ENCODE data around the gene CFAP157. TPM values are rescaled to one million over a fixed set of nuclear protein-coding genes. Genes with fewer than 3 reads are reported as not detected.
"Not testable (repeated sequence)": the region's sequence is repeated elsewhere in the genome, so short reads cannot be mapped to it uniquely, and the experiment has no call there.

Gene CFAP157
- total RNA-seq, 1 donor from 2014 or later, result 0.85 TPM

DNA sequence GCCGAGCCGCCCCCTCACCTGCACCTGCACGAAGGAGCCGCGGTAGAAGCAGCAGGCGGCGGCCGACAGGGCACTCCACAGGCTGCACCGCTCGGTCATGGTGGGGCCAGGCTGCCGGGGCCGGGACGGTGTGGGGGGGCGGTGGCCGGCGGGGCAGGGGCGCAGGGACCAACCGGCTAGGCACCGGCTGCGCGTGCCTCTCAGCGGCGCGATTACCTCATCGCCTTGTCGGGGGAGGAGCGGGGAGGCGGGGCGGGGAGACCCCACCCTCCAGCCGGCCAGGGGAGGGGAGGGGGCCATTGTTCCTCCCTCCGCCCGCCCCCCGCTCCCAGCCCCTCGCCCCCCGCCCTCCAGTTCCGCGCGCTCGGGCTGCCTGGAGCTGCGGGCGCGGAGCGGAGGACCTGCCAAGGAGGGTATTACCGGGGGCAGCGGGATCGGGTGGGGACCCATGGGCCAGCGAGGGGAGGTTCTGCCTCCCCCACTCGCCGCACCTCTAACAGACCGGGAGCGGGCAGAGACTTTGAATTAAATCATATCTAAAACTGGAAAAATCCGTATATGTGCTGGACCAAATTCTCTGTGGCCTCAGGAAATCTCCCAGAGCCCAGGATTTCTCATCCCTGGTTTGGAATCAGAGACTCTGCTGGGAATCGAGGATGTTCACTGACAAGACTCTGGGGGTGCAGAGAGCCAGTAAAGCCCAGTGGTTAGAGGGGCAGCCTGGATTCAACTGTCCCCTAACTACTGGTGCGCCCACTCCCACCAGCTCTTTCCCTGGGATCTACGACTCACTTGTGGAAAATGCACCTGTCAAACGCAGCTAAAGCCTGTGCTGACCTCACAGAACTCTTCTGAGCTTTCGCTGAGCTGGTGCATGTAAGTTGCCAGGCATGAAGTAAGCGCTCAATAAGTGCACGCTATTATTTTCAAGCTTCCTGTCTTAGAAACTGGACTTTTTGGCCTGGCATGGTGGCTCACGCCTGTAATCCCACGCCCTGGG is 48.6 kb downstream of the CFAP157 start:
- Mint-ChIP-seq H3K4me1 (ENCODE audit: unreplicated experiment) (peaks cover 17% of the 10 kb centered on the region), H3K27ac (ENCODE audit: unreplicated experiment) (no peak overlapping the region), H3K36me3 (ENCODE audit: low read depth, unreplicated experiment) (peaks cover 38% of the 10 kb centered on the region), H3K27me3 (ENCODE audit: unreplicated experiment) (peaks cover 17% of the 10 kb centered on the region), H3K4me3 (ENCODE audit: unreplicated experiment) (peak overlapping the region; percentile 78), H3K9me3 (ENCODE audit: unreplicated experiment) (no peaks in the 10 kb centered on the region)
- peak; percentile 79 for DNase-seq (ENCODE audit: low spot score)
- TF ChIP-seq, protein P1, sequence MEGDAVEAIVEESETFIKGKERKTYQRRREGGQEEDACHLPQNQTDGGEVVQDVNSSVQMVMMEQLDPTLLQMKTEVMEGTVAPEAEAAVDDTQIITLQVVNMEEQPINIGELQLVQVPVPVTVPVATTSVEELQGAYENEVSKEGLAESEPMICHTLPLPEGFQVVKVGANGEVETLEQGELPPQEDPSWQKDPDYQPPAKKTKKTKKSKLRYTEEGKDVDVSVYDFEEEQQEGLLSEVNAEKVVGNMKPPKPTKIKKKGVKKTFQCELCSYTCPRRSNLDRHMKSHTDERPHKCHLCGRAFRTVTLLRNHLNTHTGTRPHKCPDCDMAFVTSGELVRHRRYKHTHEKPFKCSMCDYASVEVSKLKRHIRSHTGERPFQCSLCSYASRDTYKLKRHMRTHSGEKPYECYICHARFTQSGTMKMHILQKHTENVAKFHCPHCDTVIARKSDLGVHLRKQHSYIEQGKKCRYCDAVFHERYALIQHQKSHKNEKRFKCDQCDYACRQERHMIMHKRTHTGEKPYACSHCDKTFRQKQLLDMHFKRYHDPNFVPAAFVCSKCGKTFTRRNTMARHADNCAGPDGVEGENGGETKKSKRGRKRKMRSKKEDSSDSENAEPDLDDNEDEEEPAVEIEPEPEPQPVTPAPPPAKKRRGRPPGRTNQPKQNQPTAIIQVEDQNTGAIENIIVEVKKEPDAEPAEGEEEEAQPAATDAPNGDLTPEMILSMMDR (IDR thresholded peaks at IDR 0.05; ENCODE audit: unreplicated experiment), result no peak

GRCh38 chr9:127756233-127756632 is 49.4 kb downstream of the CFAP157 start:
- H3K4me1 Mint-ChIP-seq (ENCODE audit: unreplicated experiment), result peaks cover 18% of the 10 kb centered on the region
- peaks cover 34% of the 10 kb centered on the region for H3K36me3 Mint-ChIP-seq (ENCODE audit: low read depth, unreplicated experiment)
- TF ChIP-seq, protein P1 (IDR thresholded peaks at IDR 0.05; ENCODE audit: unreplicated experiment), result no peak
- peaks cover 13% of the 10 kb centered on the region for H3K27me3 Mint-ChIP-seq (ENCODE audit: unreplicated experiment)
- no peaks in the 10 kb centered on the region for H3K9me3 Mint-ChIP-seq (ENCODE audit: unreplicated experiment)
- no peak overlapping the region for H3K4me3 Mint-ChIP-seq (ENCODE audit: unreplicated experiment)
- no peak for DNase-seq (ENCODE audit: low spot score)
- no peak overlapping the region for H3K27ac Mint-ChIP-seq (ENCODE audit: unreplicated experiment)

DNA sequence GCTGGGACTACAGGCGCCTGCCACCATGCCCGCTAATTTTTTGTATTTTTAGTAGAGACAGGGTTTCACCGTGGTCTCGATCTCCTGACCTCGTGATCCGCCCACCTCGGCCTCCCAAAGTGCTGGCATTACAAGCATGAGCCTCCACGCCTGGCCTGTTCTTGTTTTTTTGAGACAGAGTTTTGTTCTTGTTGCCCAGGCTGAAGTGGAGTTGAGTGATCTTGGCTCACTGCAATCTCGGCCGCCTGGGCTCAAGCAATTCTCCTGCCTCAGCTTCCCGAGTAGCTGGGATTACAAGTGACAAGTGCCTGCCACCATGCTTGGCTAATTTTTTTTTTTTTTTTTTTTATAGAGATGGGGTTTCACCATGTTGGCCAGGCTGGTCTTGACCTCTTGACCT is 50.0 kb downstream of the CFAP157 start:
- peaks cover 30% of the 10 kb centered on the region for H3K36me3 Mint-ChIP-seq (ENCODE audit: low read depth, unreplicated experiment)
- DNase-seq (ENCODE audit: low spot score); H3K9me3 Mint-ChIP-seq (ENCODE audit: unreplicated experiment); H3K27me3 Mint-ChIP-seq (ENCODE audit: unreplicated experiment); H3K27ac Mint-ChIP-seq (ENCODE audit: unreplicated experiment); H3K4me3 Mint-ChIP-seq (ENCODE audit: unreplicated experiment): not testable (repeated sequence)
- peaks cover 23% of the 10 kb centered on the region for H3K4me1 Mint-ChIP-seq (ENCODE audit: unreplicated experiment)

- peaks cover 14% of the 10 kb centered on the region for H3K27me3 Mint-ChIP-seq (ENCODE audit: unreplicated experiment)
- H3K36me3 Mint-ChIP-seq (ENCODE audit: low read depth, unreplicated experiment), result peaks cover 24% of the 10 kb centered on the region
- no peak for DNase-seq (ENCODE audit: low spot score)
- peaks cover 37% of the 10 kb centered on the region for H3K4me1 Mint-ChIP-seq (ENCODE audit: unreplicated experiment)
- H3K9me3 Mint-ChIP-seq (ENCODE audit: unreplicated experiment), result no peaks in the 10 kb centered on the region
- TF ChIP-seq, protein P1 (IDR thresholded peaks at IDR 0.05; ENCODE audit: unreplicated experiment), result no peak
- peak overlapping the region; percentile 42 for H3K27ac Mint-ChIP-seq (ENCODE audit: unreplicated experiment)
- peak overlapping the region; percentile 73 for H3K4me3 Mint-ChIP-seq (ENCODE audit: unreplicated experiment)
Measured at GRCh38 chr9:127758843-127759242, 52.1 kb downstream of the CFAP157 start.

DNA sequence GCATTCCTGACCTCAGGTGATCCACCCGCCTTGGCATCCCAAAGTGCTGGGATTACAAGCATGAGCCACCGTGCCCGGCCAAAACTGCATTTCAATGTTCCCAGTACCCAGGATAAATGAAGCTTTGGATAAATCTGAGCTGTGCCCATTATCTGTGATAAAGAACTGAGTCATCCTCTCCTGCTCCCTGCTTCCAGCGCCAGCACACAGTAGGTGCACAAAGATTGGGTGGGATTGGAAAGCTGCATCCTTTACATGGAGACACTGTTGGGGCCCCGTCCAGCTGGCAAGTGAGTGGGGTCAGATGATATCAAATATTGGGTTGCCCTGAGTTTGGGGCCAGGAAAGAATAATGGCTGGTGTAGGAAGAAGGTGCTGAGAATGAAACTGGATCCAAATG is 54.3 kb downstream of the CFAP157 start:
- H3K4me3 Mint-ChIP-seq (ENCODE audit: unreplicated experiment), result no peak overlapping the region
- no peaks in the 10 kb centered on the region for H3K9me3 Mint-ChIP-seq (ENCODE audit: unreplicated experiment)
- H3K27me3 Mint-ChIP-seq (ENCODE audit: unreplicated experiment), result peaks cover 13% of the 10 kb centered on the region
- TF ChIP-seq, protein P1 (IDR thresholded peaks at IDR 0.05; ENCODE audit: unreplicated experiment), result no peak
- H3K27ac Mint-ChIP-seq (ENCODE audit: unreplicated experiment), result peak overlapping the region; percentile 42
- H3K4me1 Mint-ChIP-seq (ENCODE audit: unreplicated experiment), result peaks cover 58% of the 10 kb centered on the region
- no peak for DNase-seq (ENCODE audit: low spot score)
- H3K36me3 Mint-ChIP-seq (ENCODE audit: low read depth, unreplicated experiment), result peaks cover 40% of the 10 kb centered on the region

Measured in endothelial cell (in vitro differentiated cells).